Endothelial cell (in vitro differentiated cells): ENCODE measurements around the gene TATDN2. TPM values are rescaled to one million over a fixed set of nuclear protein-coding genes. Genes with fewer than 3 reads are reported as not detected.

Experiments used
- DNase-seq: peaks from one replicate; pipeline ENCODE4 v3.0.0; 2021; ENCODE audit warnings: low spot score
- H3K27ac Mint-ChIP-seq: one replicate; pipeline ENCODE4 v1.8.0; 2021; ENCODE audit warnings: mixed read lengths, inconsistent platforms; ENCODE audit not compliant: unreplicated experiment
- H3K27me3 Mint-ChIP-seq: one replicate; pipeline ENCODE4 v1.8.0; 2021; ENCODE audit warnings: mild to moderate bottlenecking, moderate library complexity, mixed read lengths, inconsistent platforms; ENCODE audit not compliant: unreplicated experiment
- H3K36me3 Mint-ChIP-seq: one replicate; pipeline ENCODE4 v1.8.0; 2021; ENCODE audit warnings: mild to moderate bottlenecking, low read depth, mixed read lengths, inconsistent platforms; ENCODE audit not compliant: unreplicated experiment
- H3K4me1 Mint-ChIP-seq: one replicate; pipeline ENCODE4 v1.8.0; 2021; ENCODE audit warnings: mild to moderate bottlenecking, mixed read lengths, inconsistent platforms; ENCODE audit not compliant: unreplicated experiment
- H3K4me3 Mint-ChIP-seq: one replicate; pipeline ENCODE4 v1.8.0; 2021; ENCODE audit warnings: mild to moderate bottlenecking, mixed read lengths, inconsistent platforms; ENCODE audit not compliant: unreplicated experiment
- H3K9me3 Mint-ChIP-seq: one replicate; pipeline ENCODE4 v1.8.0; 2021; ENCODE audit warnings: mixed read lengths, inconsistent platforms; ENCODE audit not compliant: unreplicated experiment
- total RNA-seq: library from RNA; stranded (reverse); fragmentation: NEBNext Ultra II Directional; extraction: Animal tissue kit (Norgen Biotek cat#: 25700); gene quantifications from one replicate; pipeline ENCODE4 v1.2.1, GENCODE V29; 2021; ENCODE audit not compliant: unreplicated experiment
- TF ChIP-seq, protein P1 (sequence below): fragments of 200-600 bp; sonication (generic); IDR thresholded peaks from one replicate; pipeline ENCODE4 v1.5.0; 2021; ENCODE audit warnings: antibody characterized with exemption; ENCODE audit not compliant: unreplicated experiment

Gene TATDN2
- total RNA-seq, 1 donor from 2014 or later, result 41.2 TPM

GRCh38 chr3:10274601-10275000, 26.3 kb downstream of the TATDN2 start:
- H3K4me1 Mint-ChIP-seq, result peaks cover 6% of the 10 kb centered on the region
- H3K27ac Mint-ChIP-seq, result no peak overlapping the region
- DNase-seq, result no peak

GRCh38 chr3:10277115-10277625, 28.9 kb downstream of the TATDN2 start:
- no peak for DNase-seq

More at GRCh38 chr3:10274601-10275000, 26.3 kb downstream of the TATDN2 start:
- peaks cover 2% of the 10 kb centered on the region for H3K27me3 Mint-ChIP-seq
- no peaks in the 10 kb centered on the region for H3K9me3 Mint-ChIP-seq
- H3K36me3 Mint-ChIP-seq, result peaks cover 24% of the 10 kb centered on the region
- no peak overlapping the region for H3K4me3 Mint-ChIP-seq
- TF ChIP-seq, protein P1, sequence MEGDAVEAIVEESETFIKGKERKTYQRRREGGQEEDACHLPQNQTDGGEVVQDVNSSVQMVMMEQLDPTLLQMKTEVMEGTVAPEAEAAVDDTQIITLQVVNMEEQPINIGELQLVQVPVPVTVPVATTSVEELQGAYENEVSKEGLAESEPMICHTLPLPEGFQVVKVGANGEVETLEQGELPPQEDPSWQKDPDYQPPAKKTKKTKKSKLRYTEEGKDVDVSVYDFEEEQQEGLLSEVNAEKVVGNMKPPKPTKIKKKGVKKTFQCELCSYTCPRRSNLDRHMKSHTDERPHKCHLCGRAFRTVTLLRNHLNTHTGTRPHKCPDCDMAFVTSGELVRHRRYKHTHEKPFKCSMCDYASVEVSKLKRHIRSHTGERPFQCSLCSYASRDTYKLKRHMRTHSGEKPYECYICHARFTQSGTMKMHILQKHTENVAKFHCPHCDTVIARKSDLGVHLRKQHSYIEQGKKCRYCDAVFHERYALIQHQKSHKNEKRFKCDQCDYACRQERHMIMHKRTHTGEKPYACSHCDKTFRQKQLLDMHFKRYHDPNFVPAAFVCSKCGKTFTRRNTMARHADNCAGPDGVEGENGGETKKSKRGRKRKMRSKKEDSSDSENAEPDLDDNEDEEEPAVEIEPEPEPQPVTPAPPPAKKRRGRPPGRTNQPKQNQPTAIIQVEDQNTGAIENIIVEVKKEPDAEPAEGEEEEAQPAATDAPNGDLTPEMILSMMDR, result no peak

DNA sequence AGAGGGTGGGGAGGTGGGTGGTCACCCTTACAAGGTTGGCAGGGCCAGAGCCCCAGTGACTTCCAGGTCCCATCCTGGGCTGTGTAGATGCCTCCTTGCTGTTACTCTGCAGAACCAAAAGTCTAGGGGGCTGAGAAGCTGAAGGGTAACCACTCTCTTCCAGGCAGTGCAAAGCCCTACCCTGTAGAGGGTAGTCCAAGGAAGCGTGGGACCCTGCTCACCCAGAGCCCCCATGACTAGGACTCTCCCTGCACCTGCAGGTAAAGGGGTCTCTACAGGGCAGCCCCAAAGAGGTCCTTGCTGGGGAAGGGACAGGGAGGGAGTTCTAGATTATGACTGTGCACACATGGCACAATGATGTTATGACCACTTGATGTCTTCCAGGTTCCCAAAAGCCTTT, 30.2 kb downstream of the TATDN2 start:
- H3K27ac Mint-ChIP-seq, result no peak overlapping the region
- H3K4me1 Mint-ChIP-seq, result peaks cover under 1% of the 10 kb centered on the region
- TF ChIP-seq, protein P1, result no peak
- no peak overlapping the region for H3K4me3 Mint-ChIP-seq
- peaks cover 25% of the 10 kb centered on the region for H3K36me3 Mint-ChIP-seq
- H3K27me3 Mint-ChIP-seq, result peaks cover 2% of the 10 kb centered on the region
- no peaks in the 10 kb centered on the region for H3K9me3 Mint-ChIP-seq
- no peak for DNase-seq

More at GRCh38 chr3:10277115-10277625, 28.9 kb downstream of the TATDN2 start:
- no peak overlapping the region for H3K27ac Mint-ChIP-seq
- H3K4me3 Mint-ChIP-seq, result peak overlapping the region; percentile 11
- H3K4me1 Mint-ChIP-seq, result peaks cover 6% of the 10 kb centered on the region
- H3K27me3 Mint-ChIP-seq, result peaks cover 2% of the 10 kb centered on the region
- no peaks in the 10 kb centered on the region for H3K9me3 Mint-ChIP-seq
- TF ChIP-seq, protein P1, result no peak
- peaks cover 32% of the 10 kb centered on the region for H3K36me3 Mint-ChIP-seq

DNA sequence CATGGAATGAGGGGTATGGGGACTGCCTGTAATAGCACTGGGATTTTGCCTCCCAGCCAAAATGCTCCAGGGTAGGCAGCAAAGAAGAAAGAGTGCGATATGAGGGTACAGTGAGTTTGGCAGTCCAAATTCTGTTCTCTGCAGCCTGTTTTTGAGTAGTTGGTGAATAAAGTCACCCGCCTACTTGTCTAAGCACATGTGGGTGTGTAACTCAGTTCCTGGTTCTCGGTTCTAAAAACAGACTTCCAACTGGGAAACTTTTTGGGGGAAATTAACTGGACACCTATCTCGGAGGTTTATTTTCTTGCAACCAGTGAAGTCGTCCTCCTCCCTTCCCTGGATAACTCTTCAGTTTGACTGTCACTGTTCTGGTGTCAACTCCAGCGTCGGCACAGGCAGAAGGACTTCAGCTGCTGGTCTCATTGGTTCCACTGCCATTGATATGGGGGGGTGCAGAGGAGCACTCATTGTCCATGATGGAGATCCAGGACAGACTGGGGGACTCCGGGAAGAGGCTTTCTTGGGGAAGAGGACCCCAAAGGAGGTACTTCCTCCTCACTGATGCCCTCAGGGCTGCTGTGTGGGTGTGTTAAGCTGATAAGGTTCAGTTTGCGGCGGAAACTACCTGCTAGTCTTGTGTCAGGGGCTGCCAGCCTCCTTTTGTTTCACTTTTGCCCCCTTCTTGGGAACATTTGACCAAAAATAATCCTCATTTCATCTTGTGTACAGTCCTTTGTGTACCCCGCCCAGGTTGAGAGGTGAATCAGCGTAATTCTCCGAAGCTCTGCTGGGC, 31.3 kb downstream of the TATDN2 start:
- H3K9me3 Mint-ChIP-seq, result no peaks in the 10 kb centered on the region
- peaks cover 4% of the 10 kb centered on the region for H3K27me3 Mint-ChIP-seq
- H3K27ac Mint-ChIP-seq, result no peak overlapping the region
- H3K4me3 Mint-ChIP-seq, result peak overlapping the region; percentile 25
- TF ChIP-seq, protein P1, result no peak
- no peak for DNase-seq
- peaks cover 28% of the 10 kb centered on the region for H3K36me3 Mint-ChIP-seq
- H3K4me1 Mint-ChIP-seq, result peaks cover 6% of the 10 kb centered on the region

DNA sequence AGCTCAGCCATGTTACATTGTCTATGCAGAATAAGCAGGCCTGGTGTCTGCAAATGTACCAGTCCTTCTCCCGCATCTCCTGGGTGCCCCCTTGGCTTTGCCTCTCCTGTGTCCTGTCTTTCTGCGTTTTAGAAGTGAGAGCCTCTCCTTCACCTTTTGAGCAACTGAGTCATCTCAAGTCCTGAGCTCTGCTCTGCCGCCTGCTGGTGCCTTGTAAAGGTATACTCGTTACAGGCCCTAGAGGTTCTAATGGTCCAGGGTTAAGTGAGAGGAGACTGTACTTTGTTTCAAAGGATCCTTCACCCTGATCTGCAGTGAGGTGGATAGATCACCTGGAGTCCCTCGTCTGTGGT, 31.9 kb downstream of the TATDN2 start:
- no peak overlapping the region for H3K27ac Mint-ChIP-seq
- H3K4me3 Mint-ChIP-seq, result peak overlapping the region; percentile 25
- H3K9me3 Mint-ChIP-seq, result no peaks in the 10 kb centered on the region
- no peak for DNase-seq
- peaks cover 11% of the 10 kb centered on the region for H3K4me1 Mint-ChIP-seq
- H3K36me3 Mint-ChIP-seq, result peaks cover 28% of the 10 kb centered on the region
- TF ChIP-seq, protein P1, result no peak
- peaks cover 4% of the 10 kb centered on the region for H3K27me3 Mint-ChIP-seq
